PFSK-1 (cell line): ENCODE data around the gene RGS3.

Experiments used
- POLR2AphosphoS5 ChIP-seq: IDR thresholded peaks from 2 replicates; pipeline ENCODE4 v1.6.1; 2012; ENCODE audit warnings: low read depth, mild to moderate bottlenecking, control low read depth, low read length, moderate library complexity
- REST ChIP-seq, 2 experiments: IDR thresholded peaks; 2 replicates each; pipeline versions ENCODE4 v1.6.1 to v1.8.0; 2011 to 2012; ENCODE audit warnings: low read depth in 2 of 2, low read length in 2 of 2, control low read depth in 1 of 2, inconsistent platforms in 1 of 2, mild to moderate bottlenecking in 1 of 2, moderate library complexity in 1 of 2; ENCODE audit not compliant: insufficient read depth in 1 of 2
- TAF1 ChIP-seq: IDR thresholded peaks from 2 replicates; pipeline ENCODE4 v1.6.1; 2012; ENCODE audit warnings: low read length, control low read depth, borderline replicate concordance; ENCODE audit not compliant: insufficient read depth

- TF ChIP-seq POLR2AphosphoS5: no peak
- no peak for TF ChIP-seq REST (IDR thresholded peaks at IDR 0.05; ENCODE audit: insufficient read depth in 1 of 2, low read depth in 2 of 2, low read length in 2 of 2)
- no peak for TF ChIP-seq TAF1
These were observed 42.6 kb downstream of the RGS3 start for GRCh38 chr9:113506090-113506589.
